OCI-LY7 (cell line): Measurements from ENCODE around the gene LONRF3. TPM values are rescaled to one million over a fixed set of nuclear protein-coding genes. Genes with fewer than 3 reads are reported as not detected.
"Not testable (repeated sequence)": the region's sequence is repeated elsewhere in the genome, so short reads cannot be mapped to it uniquely, and the experiment has no call there.

ENCODE experiments used
- BruUV-seq: library from RNA; stranded (reverse); fragments of 400-500 nt; replicated peaks from 2 replicates; lab custom pipeline; 2021; lab: Mats Ljungman, UMichigan
- CTCF ChIA-PET: fragments of 300-600 bp; sonication (Branson Sonifier 250); formaldehyde crosslinking; loops from one replicate; lab custom pipeline; 2022; ENCODE audit warnings: antibody characterized with exemption; ENCODE audit not compliant: unreplicated experiment; lab: Charles Lee
- POLR2A ChIA-PET: fragments of 300-600 bp; sonication (Branson Sonifier 250); formaldehyde crosslinking; loops from one replicate; lab custom pipeline; 2022; ENCODE audit warnings: antibody characterized with exemption; lab: Charles Lee
- DNase-seq: peaks from one replicate; pipeline ENCODE4 v3.0.0-alpha.2; 2015; ENCODE audit warnings: low spot score
- H2AFZ ChIP-seq: fragments of 200-600 bp; sonication (generic), shearing (Covaris generic); 2 replicates; pipeline ENCODE4 v1.6.1; 2014; ENCODE audit warnings: mild to moderate bottlenecking, antibody characterized with exemption, low read length, moderate library complexity
- H3K27ac ChIP-seq: fragments of 200-600 bp; sonication (generic); 2 replicates; pipeline ENCODE4 v1.5.1; 2014; ENCODE audit warnings: mixed run types, low read depth, mild to moderate bottlenecking, moderate library complexity, low read length, inconsistent platforms; ENCODE audit not compliant: poor library complexity, severe bottlenecking
- H3K36me3 ChIP-seq: fragments of 200-600 bp; sonication (generic); 2 replicates; pipeline ENCODE4 v1.6.1; 2014; ENCODE audit warnings: mild to moderate bottlenecking, antibody characterized with exemption, low read length, moderate library complexity, mixed read lengths; ENCODE audit not compliant: insufficient read depth
- H3K4me1 ChIP-seq: fragments of 200-600 bp; sonication (generic); 2 replicates; pipeline ENCODE4 v1.5.1; 2014; ENCODE audit warnings: mild to moderate bottlenecking, low read length; ENCODE audit not compliant: insufficient read depth, poor library complexity, severe bottlenecking
- H3K4me2 ChIP-seq: fragments of 200-600 bp; sonication (generic); 2 replicates; pipeline ENCODE4 v1.6.1; 2014; ENCODE audit warnings: mild to moderate bottlenecking, low read length
- H3K4me3 ChIP-seq: fragments of 200-600 bp; sonication (generic); 2 replicates; pipeline ENCODE4 v1.5.1; 2014; ENCODE audit warnings: mild to moderate bottlenecking, low read depth, low read length; ENCODE audit not compliant: poor library complexity, severe bottlenecking
- H3K79me2 ChIP-seq: fragments of 200-600 bp; sonication (generic); 2 replicates; pipeline ENCODE4 v1.6.1; 2016; ENCODE audit warnings: low read depth, mild to moderate bottlenecking, low read length, moderate library complexity, mixed read lengths; ENCODE audit not compliant: insufficient read depth
- H3K9me2 ChIP-seq: fragments of 200-600 bp; sonication (generic); 2 replicates; pipeline ENCODE4 v1.6.1; 2016; ENCODE audit warnings: mild to moderate bottlenecking, low read length, mixed read lengths; ENCODE audit not compliant: insufficient read depth
- H3K9me3 ChIP-seq: fragments of 200-600 bp; sonication (generic); 2 replicates; pipeline ENCODE4 v1.6.1; 2014; ENCODE audit warnings: mild to moderate bottlenecking, mixed run types, low read length, mixed read lengths
- H4K20me1 ChIP-seq: fragments of 200-600 bp; sonication (generic); 2 replicates; pipeline ENCODE4 v1.6.1; 2014; ENCODE audit warnings: mild to moderate bottlenecking, antibody characterized with exemption, low read length, moderate library complexity, mixed read lengths; ENCODE audit not compliant: insufficient read depth
- CTCF ChIP-seq: fragments of 200-600 bp; sonication (generic); conservative IDR thresholded peaks from 2 replicates; pipeline ENCODE4 v1.5.1; 2014; ENCODE audit warnings: mild to moderate bottlenecking, antibody characterized with exemption, low read length, moderate library complexity, mixed read lengths
- EZH2phosphoT487 ChIP-seq: fragments of 200-600 bp; sonication (generic); IDR thresholded peaks from 2 replicates; pipeline ENCODE4 v1.6.1; 2018; ENCODE audit warnings: low read depth, borderline replicate concordance, mild to moderate bottlenecking, mixed run types, antibody characterized with exemption, low read length, moderate library complexity, mixed read lengths
- intact Hi-C: fragments of 100-400 bp; cut with micrococcal nuclease; formaldehyde crosslinking; loops from one replicate; pipeline ENCODE4 v1.10.0; 2022; ENCODE audit not compliant: unreplicated experiment
- total RNA-seq, 2 experiments: library from RNA; depleted of rRNA in 1 of 2; stranded (reverse); fragments of >200 nt in 1 of 2; shearing (Covaris generic) in 1 of 2; gene quantifications; 2 replicates each; pipeline ENCODE4 v1.2.3, GENCODE V29; 2014 to 2022

LONRF3 gene
- total RNA-seq, 2 experiments from 2014 or later: not detected

- Histone ChIP-seq H4K20me1 (no peaks in the 10 kb centered on the region), H2AFZ (no peak overlapping the region), H3K9me3 (no peaks in the 10 kb centered on the region), H3K36me3 (no peaks in the 10 kb centered on the region), H3K4me1 (no peaks in the 10 kb centered on the region), H3K9me2 (no peaks in the 10 kb centered on the region), H3K4me2 (no peak overlapping the region), H3K4me3 (no peak overlapping the region), H3K79me2 (no peaks in the 10 kb centered on the region), H3K27ac (no peak overlapping the region)
- no TSS peak for BruUV-seq
- TF ChIP-seq EZH2phosphoT487: no peak
- no peak for TF ChIP-seq CTCF
- no peak for DNase-seq
- intact Hi-C loops: no loop called here
- ChIA-PET POLR2A (no interaction called here), CTCF (no interaction called here)
Observed at GRCh38 chrX:119028733-119029330, 54.4 kb downstream of the LONRF3 start.

- H3K4me2 ChIP-seq, BruUV-seq, DNase-seq, H3K4me3 ChIP-seq, H2AFZ ChIP-seq, H3K9me2 ChIP-seq, H3K79me2 ChIP-seq, H3K9me3 ChIP-seq, H4K20me1 ChIP-seq, H3K36me3 ChIP-seq, H3K27ac ChIP-seq, CTCF ChIA-PET, intact Hi-C loops, H3K4me1 ChIP-seq, POLR2A ChIA-PET: not testable (repeated sequence)
Observed at GRCh38 chrX:119029656-119030055, 55.2 kb downstream of the LONRF3 start.

- no TSS peak for BruUV-seq
- Histone ChIP-seq H3K4me2 (no peak overlapping the region), H4K20me1 (no peaks in the 10 kb centered on the region), H3K4me1 (no peaks in the 10 kb centered on the region), H2AFZ (no peak overlapping the region), H3K79me2 (no peaks in the 10 kb centered on the region), H3K9me3 (no peaks in the 10 kb centered on the region), H3K27ac (no peak overlapping the region), H3K36me3 (no peaks in the 10 kb centered on the region), H3K9me2 (no peaks in the 10 kb centered on the region), H3K4me3 (no peak overlapping the region)
- no peak for DNase-seq
- intact Hi-C loops: no loop called here
- no peak for TF ChIP-seq CTCF
- no peak for TF ChIP-seq EZH2phosphoT487
- CTCF ChIA-PET: no interaction called here
- POLR2A ChIA-PET: no interaction called here
Observed at GRCh38 chrX:119030990-119031389, 56.6 kb downstream of the LONRF3 start.
